Measurements from ENCODE around the gene TH. TPM values are rescaled to one million over a fixed set of nuclear protein-coding genes. Genes with fewer than 3 reads are reported as not detected.

TH gene
- total RNA-seq, 1 donor from 2014 or later: 0.23 TPM

GRCh38 chr11:2149864-2150847, 21.5 kb downstream of the TH start:
- no peak for DNase-seq (ENCODE audit: low read depth)
- H3K4me3 ChIP-seq (ENCODE audit: low read depth, low read length): no peak overlapping the region
- peak; percentile 56 for TF ChIP-seq CTCF (conservative IDR thresholded peaks at IDR 0.05; ENCODE audit: low read depth, low read length)

- no peak for DNase-seq (ENCODE audit: low read depth)
- no peak overlapping the region for H3K4me3 ChIP-seq (ENCODE audit: low read depth, low read length)
- no peak for TF ChIP-seq CTCF (conservative IDR thresholded peaks at IDR 0.05; ENCODE audit: low read depth, low read length)
These were observed 22.2 kb downstream of the TH start for GRCh38 chr11:2149460-2149859.

- DNase-seq (ENCODE audit: low read depth): no peak
- no peak for TF ChIP-seq CTCF (conservative IDR thresholded peaks at IDR 0.05; ENCODE audit: low read depth, low read length)
- H3K4me3 ChIP-seq (ENCODE audit: low read depth, low read length): no peak overlapping the region
These were observed 23.0 kb downstream of the TH start for GRCh38 chr11:2148595-2148994.

- no peak for DNase-seq (ENCODE audit: low read depth)
- no peak for TF ChIP-seq CTCF (conservative IDR thresholded peaks at IDR 0.05; ENCODE audit: low read depth, low read length)
- H3K4me3 ChIP-seq (ENCODE audit: low read depth, low read length): no peak overlapping the region
These were observed 24.2 kb downstream of the TH start for GRCh38 chr11:2147391-2147790.

GRCh38 chr11:2146051-2146450, 25.6 kb downstream of the TH start:
- no peak for DNase-seq (ENCODE audit: low read depth)
- H3K4me3 ChIP-seq (ENCODE audit: low read depth, low read length): no peak overlapping the region
- no peak for TF ChIP-seq CTCF (conservative IDR thresholded peaks at IDR 0.05; ENCODE audit: low read depth, low read length)

GRCh38 chr11:2144544-2145248, 26.9 kb downstream of the TH start:
- no peak for TF ChIP-seq CTCF (conservative IDR thresholded peaks at IDR 0.05; ENCODE audit: low read depth, low read length)
- no peak overlapping the region for H3K4me3 ChIP-seq (ENCODE audit: low read depth, low read length)

More at GRCh38 chr11:2144544-2145248, 26.9 kb downstream of the TH start:
- DNase-seq (ENCODE audit: low read depth): no peak
